HEK293 (cell line): ENCODE results near the gene MAP3K5.
A peak's percentile ranks its signal among the peaks of the same experiment; 100 is the strongest.

ENCODE experiments used
- GLIS2 ChIP-seq: fragments of 450-650 bp; formaldehyde crosslinking; IDR thresholded peaks from 2 replicates; pipeline ENCODE4 v1.5.1; 2016; ENCODE audit warnings: missing biosample characterization, missing genetic modification characterization
- IKZF3 ChIP-seq: fragments of 450-650 bp; IDR thresholded peaks from 2 replicates; pipeline ENCODE4 v1.5.0; 2018; ENCODE audit warnings: missing biosample characterization, mild to moderate bottlenecking, missing genetic modification characterization, moderate library complexity
- KLF8 ChIP-seq: fragments of 450-650 bp; formaldehyde crosslinking; IDR thresholded peaks from 2 replicates; pipeline ENCODE4 v1.5.1; 2016; ENCODE audit warnings: missing biosample characterization, missing genetic modification characterization
- MYNN ChIP-seq: fragments of 450-650 bp; formaldehyde crosslinking; IDR thresholded peaks from 2 replicates; pipeline ENCODE4 v1.5.1; 2016; ENCODE audit warnings: missing biosample characterization, missing genetic modification characterization, borderline replicate concordance
- SP3 ChIP-seq: fragments of 450-650 bp; formaldehyde crosslinking; IDR thresholded peaks from 2 replicates; pipeline ENCODE4 v1.5.1; 2016; ENCODE audit warnings: missing biosample characterization, missing genetic modification characterization
- SP7 ChIP-seq: fragments of 450-650 bp; formaldehyde crosslinking; IDR thresholded peaks from 2 replicates; pipeline ENCODE4 v1.5.1; 2016; ENCODE audit warnings: missing biosample characterization, missing genetic modification characterization
- ZNF10 ChIP-seq: fragments of 450-650 bp; formaldehyde crosslinking; IDR thresholded peaks from 2 replicates; pipeline ENCODE4 v1.5.1; 2017; ENCODE audit warnings: missing biosample characterization, missing genetic modification characterization
- ZNF114 ChIP-seq: fragments of 450-650 bp; formaldehyde crosslinking; IDR thresholded peaks from 2 replicates; pipeline ENCODE4 v1.5.0; 2017; ENCODE audit warnings: missing biosample characterization, missing genetic modification characterization
- ZNF132 ChIP-seq: fragments of 450-650 bp; formaldehyde crosslinking; IDR thresholded peaks from 2 replicates; pipeline ENCODE4 v1.5.1; 2017; ENCODE audit warnings: missing biosample characterization, missing genetic modification characterization, borderline replicate concordance
- ZNF24 ChIP-seq: fragments of 450-650 bp; formaldehyde crosslinking; IDR thresholded peaks from 2 replicates; pipeline ENCODE4 v1.5.1; 2016; ENCODE audit warnings: missing biosample characterization, missing genetic modification characterization
- ZNF292 ChIP-seq: fragments of 450-650 bp; formaldehyde crosslinking; IDR thresholded peaks from 2 replicates; pipeline ENCODE4 v1.5.1; 2016; ENCODE audit warnings: low read depth, missing biosample characterization, missing genetic modification characterization, borderline replicate concordance
- ZNF324 ChIP-seq: fragments of 450-650 bp; formaldehyde crosslinking; IDR thresholded peaks from 2 replicates; pipeline ENCODE4 v1.5.1; 2016; ENCODE audit warnings: missing biosample characterization, missing genetic modification characterization
- ZNF366 ChIP-seq: fragments of 450-650 bp; formaldehyde crosslinking; conservative IDR thresholded peaks from 2 replicates; pipeline ENCODE4 v1.5.1; 2016; ENCODE audit warnings: missing biosample characterization, missing genetic modification characterization
- ZNF544 ChIP-seq: fragments of 450-650 bp; formaldehyde crosslinking; IDR thresholded peaks from 2 replicates; pipeline ENCODE4 v1.5.0; 2017; ENCODE audit warnings: missing biosample characterization, missing genetic modification characterization
- ZNF558 ChIP-seq: fragments of 450-650 bp; formaldehyde crosslinking; IDR thresholded peaks from 2 replicates; pipeline ENCODE4 v1.5.1; 2016; ENCODE audit warnings: missing biosample characterization, missing genetic modification characterization
- ZNF629 ChIP-seq: fragments of 450-650 bp; formaldehyde crosslinking; IDR thresholded peaks from 2 replicates; pipeline ENCODE4 v1.5.1; 2017; ENCODE audit warnings: missing biosample characterization, missing genetic modification characterization
- ZNF707 ChIP-seq: fragments of 450-650 bp; formaldehyde crosslinking; IDR thresholded peaks from 2 replicates; pipeline ENCODE4 v1.5.1; 2016; ENCODE audit warnings: missing biosample characterization, missing genetic modification characterization
- ZNF792 ChIP-seq: fragments of 450-650 bp; formaldehyde crosslinking; IDR thresholded peaks from 2 replicates; pipeline ENCODE4 v1.5.1; 2016; ENCODE audit warnings: missing biosample characterization, missing genetic modification characterization
- ZNF837 ChIP-seq: fragments of 450-650 bp; formaldehyde crosslinking; IDR thresholded peaks from 2 replicates; pipeline ENCODE4 v1.5.1; 2016; ENCODE audit warnings: missing biosample characterization, missing genetic modification characterization
- ZNF843 ChIP-seq: fragments of 450-650 bp; formaldehyde crosslinking; IDR thresholded peaks from 2 replicates; pipeline ENCODE4 v1.5.1; 2016; ENCODE audit warnings: missing biosample characterization, missing genetic modification characterization
- TF ChIP-seq, protein P1 (sequence below): fragments of 450-650 bp; formaldehyde crosslinking; IDR thresholded peaks from 2 replicates; pipeline ENCODE4 v1.5.1; 2017; ENCODE audit warnings: missing biosample characterization, missing genetic modification characterization
- TF ChIP-seq, protein P2 (sequence below): fragments of 450-650 bp; formaldehyde crosslinking; IDR thresholded peaks from 2 replicates; pipeline ENCODE4 v1.5.1; 2017; ENCODE audit warnings: missing biosample characterization, missing genetic modification characterization
- TF ChIP-seq, protein P3 (sequence below): fragments of 450-650 bp; formaldehyde crosslinking; IDR thresholded peaks from 2 replicates; pipeline ENCODE4 v1.5.1; 2016; ENCODE audit warnings: missing biosample characterization, missing genetic modification characterization
- TF ChIP-seq, protein P4 (sequence below): fragments of 450-650 bp; formaldehyde crosslinking; IDR thresholded peaks from 2 replicates; pipeline ENCODE4 v1.5.1; 2016; ENCODE audit warnings: missing biosample characterization, missing genetic modification characterization
- TF ChIP-seq, protein P5 (sequence below): fragments of 450-650 bp; formaldehyde crosslinking; IDR thresholded peaks from 2 replicates; pipeline ENCODE4 v1.5.1; 2016; ENCODE audit warnings: missing biosample characterization, missing genetic modification characterization, low read depth
- TF ChIP-seq, protein P6 (sequence below): fragments of 450-650 bp; formaldehyde crosslinking; IDR thresholded peaks from 2 replicates; pipeline ENCODE4 v1.5.1; 2017; ENCODE audit warnings: missing biosample characterization, missing genetic modification characterization
- TF ChIP-seq, protein P7 (sequence below): fragments of 450-650 bp; formaldehyde crosslinking; IDR thresholded peaks from 2 replicates; pipeline ENCODE4 v1.5.1; 2016; ENCODE audit warnings: missing biosample characterization, missing genetic modification characterization

The MAP3K5 gene

DNA sequence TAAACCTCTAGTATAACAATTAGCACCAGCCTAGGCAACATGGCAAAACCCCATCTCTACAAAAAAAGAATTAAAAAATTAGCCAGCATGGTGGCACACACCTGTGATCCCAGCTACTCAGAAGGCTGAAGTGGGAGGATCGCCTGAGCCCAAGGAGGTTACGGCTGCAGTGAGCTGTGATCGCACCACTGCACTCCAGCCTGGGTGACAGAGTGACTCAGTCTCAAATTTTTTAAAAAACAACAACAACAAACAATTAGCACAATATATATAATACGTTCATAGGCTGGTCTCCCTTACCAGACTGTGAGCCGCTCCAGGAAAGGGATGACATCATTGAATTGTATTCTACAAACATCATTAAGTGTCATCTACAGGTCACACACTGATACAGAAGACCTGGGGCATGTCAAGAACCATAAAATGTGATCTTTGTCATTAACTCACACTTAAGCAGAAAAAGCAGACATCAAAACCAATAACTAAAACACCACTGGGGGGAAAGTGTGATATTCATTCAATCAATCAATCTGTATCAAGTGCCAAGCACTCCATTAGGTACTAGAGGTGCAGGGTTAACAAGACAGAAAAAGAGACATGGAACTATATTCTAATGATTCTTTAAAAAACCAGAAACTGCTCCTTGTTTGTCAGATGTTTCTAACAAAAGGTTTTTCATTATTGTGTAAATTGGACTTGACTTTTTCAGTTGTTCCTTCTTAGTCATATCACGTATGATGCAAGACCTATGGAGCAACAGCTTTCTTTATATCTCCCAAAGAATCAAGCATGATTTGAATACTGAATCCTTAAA lies 17.8 kb downstream of the MAP3K5 start (continued):
- TF ChIP-seq ZNF792 (tag by site-specific recombination) (0 out of 2 replicates have a peak, but pooled peaks have one; percentile 12), SP7 (tag by site-specific recombination) (peak; percentile 90), ZNF132 (tag by site-specific recombination) (no peak), GLIS2 (peak; percentile 41), ZNF544 (tag by site-specific recombination) (no peak), ZNF10 (tag by site-specific recombination) (peak; percentile 30), ZNF292 (tag by site-specific recombination) (no peak), KLF8 (tag by site-specific recombination) (peak; percentile 78), ZNF558 (tag by site-specific recombination) (peak; percentile 90), ZNF629 (tag by site-specific recombination) (peak; percentile 97), IKZF3 (tag by site-specific recombination) (no peak; the same call in 1 of the 2 replicates), ZNF114 (tag by site-specific recombination) (no peak), MYNN (0 out of 2 replicates have a peak, but pooled peaks have one; percentile 17), ZNF837 (tag by site-specific recombination) (no peak), ZNF707 (tag by site-specific recombination) (no peak), ZNF24 (peak; percentile 92), ZNF843 (tag by site-specific recombination) (peak; percentile 93), ZNF324 (tag by site-specific recombination) (peak; percentile 44), SP3 (peak; percentile 48; the same call in 1 of the 2 replicates), ZNF366 (tag by site-specific recombination) (peak; percentile 96)
- TF ChIP-seq, protein P1, sequence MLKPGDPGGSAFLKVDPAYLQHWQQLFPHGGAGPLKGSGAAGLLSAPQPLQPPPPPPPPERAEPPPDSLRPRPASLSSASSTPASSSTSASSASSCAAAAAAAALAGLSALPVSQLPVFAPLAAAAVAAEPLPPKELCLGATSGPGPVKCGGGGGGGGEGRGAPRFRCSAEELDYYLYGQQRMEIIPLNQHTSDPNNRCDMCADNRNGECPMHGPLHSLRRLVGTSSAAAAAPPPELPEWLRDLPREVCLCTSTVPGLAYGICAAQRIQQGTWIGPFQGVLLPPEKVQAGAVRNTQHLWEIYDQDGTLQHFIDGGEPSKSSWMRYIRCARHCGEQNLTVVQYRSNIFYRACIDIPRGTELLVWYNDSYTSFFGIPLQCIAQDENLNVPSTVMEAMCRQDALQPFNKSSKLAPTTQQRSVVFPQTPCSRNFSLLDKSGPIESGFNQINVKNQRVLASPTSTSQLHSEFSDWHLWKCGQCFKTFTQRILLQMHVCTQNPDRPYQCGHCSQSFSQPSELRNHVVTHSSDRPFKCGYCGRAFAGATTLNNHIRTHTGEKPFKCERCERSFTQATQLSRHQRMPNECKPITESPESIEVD (tag by site-specific recombination), result peak; percentile 95
- TF ChIP-seq, protein P2, sequence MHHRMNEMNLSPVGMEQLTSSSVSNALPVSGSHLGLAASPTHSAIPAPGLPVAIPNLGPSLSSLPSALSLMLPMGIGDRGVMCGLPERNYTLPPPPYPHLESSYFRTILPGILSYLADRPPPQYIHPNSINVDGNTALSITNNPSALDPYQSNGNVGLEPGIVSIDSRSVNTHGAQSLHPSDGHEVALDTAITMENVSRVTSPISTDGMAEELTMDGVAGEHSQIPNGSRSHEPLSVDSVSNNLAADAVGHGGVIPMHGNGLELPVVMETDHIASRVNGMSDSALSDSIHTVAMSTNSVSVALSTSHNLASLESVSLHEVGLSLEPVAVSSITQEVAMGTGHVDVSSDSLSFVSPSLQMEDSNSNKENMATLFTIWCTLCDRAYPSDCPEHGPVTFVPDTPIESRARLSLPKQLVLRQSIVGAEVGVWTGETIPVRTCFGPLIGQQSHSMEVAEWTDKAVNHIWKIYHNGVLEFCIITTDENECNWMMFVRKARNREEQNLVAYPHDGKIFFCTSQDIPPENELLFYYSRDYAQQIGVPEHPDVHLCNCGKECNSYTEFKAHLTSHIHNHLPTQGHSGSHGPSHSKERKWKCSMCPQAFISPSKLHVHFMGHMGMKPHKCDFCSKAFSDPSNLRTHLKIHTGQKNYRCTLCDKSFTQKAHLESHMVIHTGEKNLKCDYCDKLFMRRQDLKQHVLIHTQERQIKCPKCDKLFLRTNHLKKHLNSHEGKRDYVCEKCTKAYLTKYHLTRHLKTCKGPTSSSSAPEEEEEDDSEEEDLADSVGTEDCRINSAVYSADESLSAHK (tag by site-specific recombination), result peak; percentile 63; the same call in 1 of the 2 replicates
- TF ChIP-seq, protein P3, sequence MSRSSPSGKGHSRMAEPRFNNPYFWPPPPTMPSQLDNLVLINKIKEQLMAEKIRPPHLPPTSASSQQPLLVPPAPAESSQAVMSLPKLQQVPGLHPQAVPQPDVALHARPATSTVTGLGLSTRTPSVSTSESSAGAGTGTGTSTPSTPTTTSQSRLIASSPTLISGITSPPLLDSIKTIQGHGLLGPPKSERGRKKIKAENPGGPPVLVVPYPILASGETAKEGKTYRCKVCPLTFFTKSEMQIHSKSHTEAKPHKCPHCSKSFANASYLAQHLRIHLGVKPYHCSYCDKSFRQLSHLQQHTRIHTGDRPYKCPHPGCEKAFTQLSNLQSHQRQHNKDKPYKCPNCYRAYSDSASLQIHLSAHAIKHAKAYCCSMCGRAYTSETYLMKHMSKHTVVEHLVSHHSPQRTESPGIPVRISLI (tag by site-specific recombination), result peak; percentile 96
- TF ChIP-seq, protein P4, sequence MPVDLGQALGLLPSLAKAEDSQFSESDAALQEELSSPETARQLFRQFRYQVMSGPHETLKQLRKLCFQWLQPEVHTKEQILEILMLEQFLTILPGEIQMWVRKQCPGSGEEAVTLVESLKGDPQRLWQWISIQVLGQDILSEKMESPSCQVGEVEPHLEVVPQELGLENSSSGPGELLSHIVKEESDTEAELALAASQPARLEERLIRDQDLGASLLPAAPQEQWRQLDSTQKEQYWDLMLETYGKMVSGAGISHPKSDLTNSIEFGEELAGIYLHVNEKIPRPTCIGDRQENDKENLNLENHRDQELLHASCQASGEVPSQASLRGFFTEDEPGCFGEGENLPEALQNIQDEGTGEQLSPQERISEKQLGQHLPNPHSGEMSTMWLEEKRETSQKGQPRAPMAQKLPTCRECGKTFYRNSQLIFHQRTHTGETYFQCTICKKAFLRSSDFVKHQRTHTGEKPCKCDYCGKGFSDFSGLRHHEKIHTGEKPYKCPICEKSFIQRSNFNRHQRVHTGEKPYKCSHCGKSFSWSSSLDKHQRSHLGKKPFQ (tag by site-specific recombination), result peak; percentile 79
- TF ChIP-seq, protein P5, sequence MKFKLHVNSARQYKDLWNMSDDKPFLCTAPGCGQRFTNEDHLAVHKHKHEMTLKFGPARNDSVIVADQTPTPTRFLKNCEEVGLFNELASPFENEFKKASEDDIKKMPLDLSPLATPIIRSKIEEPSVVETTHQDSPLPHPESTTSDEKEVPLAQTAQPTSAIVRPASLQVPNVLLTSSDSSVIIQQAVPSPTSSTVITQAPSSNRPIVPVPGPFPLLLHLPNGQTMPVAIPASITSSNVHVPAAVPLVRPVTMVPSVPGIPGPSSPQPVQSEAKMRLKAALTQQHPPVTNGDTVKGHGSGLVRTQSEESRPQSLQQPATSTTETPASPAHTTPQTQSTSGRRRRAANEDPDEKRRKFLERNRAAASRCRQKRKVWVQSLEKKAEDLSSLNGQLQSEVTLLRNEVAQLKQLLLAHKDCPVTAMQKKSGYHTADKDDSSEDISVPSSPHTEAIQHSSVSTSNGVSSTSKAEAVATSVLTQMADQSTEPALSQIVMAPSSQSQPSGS (tag by site-specific recombination), result peak; percentile 98
- TF ChIP-seq, protein P6, sequence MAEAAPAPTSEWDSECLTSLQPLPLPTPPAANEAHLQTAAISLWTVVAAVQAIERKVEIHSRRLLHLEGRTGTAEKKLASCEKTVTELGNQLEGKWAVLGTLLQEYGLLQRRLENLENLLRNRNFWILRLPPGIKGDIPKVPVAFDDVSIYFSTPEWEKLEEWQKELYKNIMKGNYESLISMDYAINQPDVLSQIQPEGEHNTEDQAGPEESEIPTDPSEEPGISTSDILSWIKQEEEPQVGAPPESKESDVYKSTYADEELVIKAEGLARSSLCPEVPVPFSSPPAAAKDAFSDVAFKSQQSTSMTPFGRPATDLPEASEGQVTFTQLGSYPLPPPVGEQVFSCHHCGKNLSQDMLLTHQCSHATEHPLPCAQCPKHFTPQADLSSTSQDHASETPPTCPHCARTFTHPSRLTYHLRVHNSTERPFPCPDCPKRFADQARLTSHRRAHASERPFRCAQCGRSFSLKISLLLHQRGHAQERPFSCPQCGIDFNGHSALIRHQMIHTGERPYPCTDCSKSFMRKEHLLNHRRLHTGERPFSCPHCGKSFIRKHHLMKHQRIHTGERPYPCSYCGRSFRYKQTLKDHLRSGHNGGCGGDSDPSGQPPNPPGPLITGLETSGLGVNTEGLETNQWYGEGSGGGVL, result peak; percentile 68
- TF ChIP-seq, protein P7, sequence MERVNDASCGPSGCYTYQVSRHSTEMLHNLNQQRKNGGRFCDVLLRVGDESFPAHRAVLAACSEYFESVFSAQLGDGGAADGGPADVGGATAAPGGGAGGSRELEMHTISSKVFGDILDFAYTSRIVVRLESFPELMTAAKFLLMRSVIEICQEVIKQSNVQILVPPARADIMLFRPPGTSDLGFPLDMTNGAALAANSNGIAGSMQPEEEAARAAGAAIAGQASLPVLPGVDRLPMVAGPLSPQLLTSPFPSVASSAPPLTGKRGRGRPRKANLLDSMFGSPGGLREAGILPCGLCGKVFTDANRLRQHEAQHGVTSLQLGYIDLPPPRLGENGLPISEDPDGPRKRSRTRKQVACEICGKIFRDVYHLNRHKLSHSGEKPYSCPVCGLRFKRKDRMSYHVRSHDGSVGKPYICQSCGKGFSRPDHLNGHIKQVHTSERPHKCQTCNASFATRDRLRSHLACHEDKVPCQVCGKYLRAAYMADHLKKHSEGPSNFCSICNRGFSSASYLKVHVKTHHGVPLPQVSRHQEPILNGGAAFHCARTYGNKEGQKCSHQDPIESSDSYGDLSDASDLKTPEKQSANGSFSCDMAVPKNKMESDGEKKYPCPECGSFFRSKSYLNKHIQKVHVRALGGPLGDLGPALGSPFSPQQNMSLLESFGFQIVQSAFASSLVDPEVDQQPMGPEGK (tag by site-specific recombination), result peak; percentile 49
